ENCODE results near the gene KLHL5. TPM values are rescaled to one million over a fixed set of nuclear protein-coding genes. Genes with fewer than 3 reads are reported as not detected.

KLHL5 gene
- total RNA-seq, 4 donors from 2014 or later: 15.4 to 52.0 (median 33.2) TPM

DNA sequence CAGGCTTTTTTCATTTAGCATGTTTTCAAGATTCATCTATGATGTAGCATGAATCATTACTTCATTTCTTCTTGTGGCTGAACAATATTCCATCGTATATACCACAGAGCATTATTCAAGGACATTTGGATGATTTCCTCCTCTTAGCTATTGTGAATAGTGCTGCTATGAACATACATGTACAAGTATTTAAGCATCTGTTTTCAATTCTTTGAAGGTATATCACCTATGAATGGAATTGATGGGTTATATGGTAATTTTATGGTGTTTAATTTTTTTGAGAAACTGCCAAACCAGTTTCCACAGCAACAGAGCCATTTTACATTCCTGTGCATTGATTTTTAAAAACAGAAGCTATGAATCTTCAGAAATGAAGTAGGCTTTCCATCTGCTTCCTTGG, 84.2 kb downstream of the KLHL5 start:
- DNase-seq: no peak
- TF ChIP-seq, protein P1, sequence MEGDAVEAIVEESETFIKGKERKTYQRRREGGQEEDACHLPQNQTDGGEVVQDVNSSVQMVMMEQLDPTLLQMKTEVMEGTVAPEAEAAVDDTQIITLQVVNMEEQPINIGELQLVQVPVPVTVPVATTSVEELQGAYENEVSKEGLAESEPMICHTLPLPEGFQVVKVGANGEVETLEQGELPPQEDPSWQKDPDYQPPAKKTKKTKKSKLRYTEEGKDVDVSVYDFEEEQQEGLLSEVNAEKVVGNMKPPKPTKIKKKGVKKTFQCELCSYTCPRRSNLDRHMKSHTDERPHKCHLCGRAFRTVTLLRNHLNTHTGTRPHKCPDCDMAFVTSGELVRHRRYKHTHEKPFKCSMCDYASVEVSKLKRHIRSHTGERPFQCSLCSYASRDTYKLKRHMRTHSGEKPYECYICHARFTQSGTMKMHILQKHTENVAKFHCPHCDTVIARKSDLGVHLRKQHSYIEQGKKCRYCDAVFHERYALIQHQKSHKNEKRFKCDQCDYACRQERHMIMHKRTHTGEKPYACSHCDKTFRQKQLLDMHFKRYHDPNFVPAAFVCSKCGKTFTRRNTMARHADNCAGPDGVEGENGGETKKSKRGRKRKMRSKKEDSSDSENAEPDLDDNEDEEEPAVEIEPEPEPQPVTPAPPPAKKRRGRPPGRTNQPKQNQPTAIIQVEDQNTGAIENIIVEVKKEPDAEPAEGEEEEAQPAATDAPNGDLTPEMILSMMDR (IDR thresholded peaks at IDR 0.05): no peak
- no peak for TF ChIP-seq POLR2A (IDR thresholded peaks at IDR 0.05)
- no peak overlapping the region for H3K4me3 ChIP-seq
- H3K36me3 ChIP-seq: no peaks in the 10 kb centered on the region
- H3K9me3 ChIP-seq: no peaks in the 10 kb centered on the region
- no peak overlapping the region for H3K27ac ChIP-seq
- no peaks in the 10 kb centered on the region for H3K27me3 ChIP-seq
- intact Hi-C loops (cut with DNase I; ENCODE audit: low total_unique reads): no loop called here
- no peaks in the 10 kb centered on the region for H3K4me1 ChIP-seq

DNA sequence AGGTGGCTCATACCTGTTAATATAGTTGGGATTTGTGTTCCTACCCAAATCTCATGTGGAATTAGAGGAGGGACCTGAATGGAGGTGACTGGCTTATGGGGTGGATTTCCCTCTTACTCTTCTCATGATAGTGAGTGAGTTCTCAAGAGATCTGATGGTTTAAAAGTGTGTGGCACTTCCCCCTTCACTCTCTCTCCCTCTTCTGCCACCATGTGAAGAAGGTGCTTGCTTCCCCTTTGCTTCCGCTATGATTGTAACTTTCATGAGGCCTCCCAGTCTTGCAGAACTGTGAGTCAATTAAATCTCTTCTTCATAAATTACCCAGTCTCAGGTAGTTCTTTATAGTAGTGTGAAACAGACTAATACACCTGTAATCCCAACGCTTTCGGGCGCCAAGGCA, 92.0 kb downstream of the KLHL5 start:
- Histone ChIP-seq H3K27ac (no peak overlapping the region), H3K4me3 (no peak overlapping the region), H3K9me3 (no peaks in the 10 kb centered on the region), H3K4me1 (no peaks in the 10 kb centered on the region), H3K27me3 (no peaks in the 10 kb centered on the region), H3K36me3 (no peaks in the 10 kb centered on the region)
- intact Hi-C loops (cut with DNase I; ENCODE audit: low total_unique reads): no loop called here
- no peak for DNase-seq
- TF ChIP-seq, protein P1 (IDR thresholded peaks at IDR 0.05): no peak
- TF ChIP-seq POLR2A (IDR thresholded peaks at IDR 0.05): no peak

DNA sequence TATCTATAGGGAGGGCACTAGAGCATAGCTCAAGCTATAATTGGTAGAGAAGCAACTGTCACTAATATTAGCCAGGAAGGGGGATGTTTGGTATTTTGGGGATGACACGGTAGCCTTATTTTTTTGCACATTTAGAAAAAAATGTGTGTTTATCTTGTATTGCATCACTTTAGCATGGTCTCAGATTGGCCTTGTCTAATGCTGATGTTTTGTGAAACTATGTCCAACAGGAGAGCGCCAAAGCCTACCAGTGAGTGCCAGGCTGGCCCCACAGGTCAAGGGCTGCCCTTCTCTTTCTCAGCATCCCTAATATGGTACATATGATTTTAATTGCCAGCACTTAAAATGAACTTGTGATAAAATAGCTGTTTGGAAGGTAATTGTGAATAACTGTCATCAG, 95.5 kb downstream of the KLHL5 start:
- intact Hi-C loops (cut with DNase I; ENCODE audit: low total_unique reads): no loop called here
- Histone ChIP-seq H3K27ac (no peak overlapping the region), H3K36me3 (no peaks in the 10 kb centered on the region), H3K4me1 (no peaks in the 10 kb centered on the region), H3K27me3 (no peaks in the 10 kb centered on the region), H3K9me3 (no peaks in the 10 kb centered on the region), H3K4me3 (no peak overlapping the region)
- no peak for DNase-seq
- no peak for TF ChIP-seq POLR2A (IDR thresholded peaks at IDR 0.05)
- TF ChIP-seq, protein P1 (IDR thresholded peaks at IDR 0.05): no peak

DNA sequence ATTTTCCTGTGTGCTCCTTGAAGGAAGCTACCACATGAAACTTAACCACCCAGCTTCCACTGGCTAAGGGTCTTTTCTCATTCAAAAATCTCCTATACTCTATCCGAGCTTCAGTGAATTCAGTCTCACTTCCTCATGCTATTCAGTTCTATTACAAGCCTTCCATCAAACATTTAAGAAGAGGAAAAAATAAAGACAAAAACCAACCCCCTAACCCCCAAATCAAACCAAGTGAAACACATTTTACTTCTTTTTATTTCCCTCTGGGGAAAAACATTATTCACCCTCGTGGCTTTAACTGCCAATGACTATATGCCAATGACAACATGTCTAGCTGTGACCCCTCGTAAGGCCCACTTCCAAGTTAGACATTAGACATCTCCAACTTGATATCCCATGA, 104.1 kb downstream of the KLHL5 start:
- Histone ChIP-seq H3K36me3 (no peaks in the 10 kb centered on the region), H3K4me3 (no peak overlapping the region), H3K27me3 (no peaks in the 10 kb centered on the region), H3K27ac (no peak overlapping the region), H3K9me3 (no peaks in the 10 kb centered on the region), H3K4me1 (no peaks in the 10 kb centered on the region)
- TF ChIP-seq POLR2A (IDR thresholded peaks at IDR 0.05): no peak
- TF ChIP-seq, protein P1 (IDR thresholded peaks at IDR 0.05): no peak
- intact Hi-C loops (cut with DNase I; ENCODE audit: low total_unique reads): no loop called here
- DNase-seq: no peak

DNA sequence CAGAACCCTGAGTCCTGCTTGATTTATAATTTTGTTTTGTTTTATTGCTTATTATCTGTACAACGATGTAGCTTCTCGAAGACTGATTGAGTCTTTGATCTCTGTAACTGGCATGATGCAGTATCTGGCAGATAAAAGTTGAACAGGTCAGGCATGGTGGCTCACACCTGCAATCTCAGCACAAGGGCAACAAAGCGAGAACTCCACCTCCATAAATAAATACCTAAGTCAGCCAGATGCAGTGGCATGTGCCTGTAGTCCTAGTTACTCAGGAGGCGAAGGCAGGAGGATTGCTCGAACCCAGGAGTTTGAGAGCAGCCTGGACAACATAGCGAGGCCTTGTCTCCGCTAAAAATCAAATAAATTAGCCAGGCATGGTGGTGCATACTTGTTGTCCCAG, 104.6 kb downstream of the KLHL5 start:
- Histone ChIP-seq H3K9me3 (no peaks in the 10 kb centered on the region), H3K27ac (no peak overlapping the region), H3K36me3 (no peaks in the 10 kb centered on the region), H3K4me3 (no peak overlapping the region), H3K27me3 (no peaks in the 10 kb centered on the region), H3K4me1 (no peaks in the 10 kb centered on the region)
- no peak for DNase-seq
- TF ChIP-seq, protein P1 (IDR thresholded peaks at IDR 0.05): no peak
- TF ChIP-seq POLR2A (IDR thresholded peaks at IDR 0.05): no peak
- intact Hi-C loops (cut with DNase I; ENCODE audit: low total_unique reads): no loop called here

Data from uterus (tissue), 4 donors.